Mesothelial cell of epicardium (in vitro differentiated cells): ENCODE measurements around the gene SPIRE2. TPM values are rescaled to one million over a fixed set of nuclear protein-coding genes. Genes with fewer than 3 reads are reported as not detected.

ENCODE experiments used
- DNase-seq, 2 experiments: peaks; one replicate each; pipeline ENCODE4 v3.0.0; 2021; ENCODE audit warnings: low spot score in 2 of 2; ENCODE audit not compliant: unreplicated experiment in 2 of 2
- H3K27ac Mint-ChIP-seq: 2 replicates; pipeline ENCODE4 v1.8.0; 2021; ENCODE audit warnings: mixed read lengths
- H3K27me3 Mint-ChIP-seq: 2 replicates; pipeline ENCODE4 v1.8.0; 2021; ENCODE audit warnings: low read depth, mixed read lengths
- H3K36me3 Mint-ChIP-seq: 2 replicates; pipeline ENCODE4 v1.8.0; 2021; ENCODE audit warnings: mixed read lengths
- H3K4me1 Mint-ChIP-seq: 2 replicates; pipeline ENCODE4 v1.8.0; 2021; ENCODE audit warnings: mixed read lengths
- H3K4me3 Mint-ChIP-seq: 2 replicates; pipeline ENCODE4 v1.8.0; 2021; ENCODE audit warnings: mild to moderate bottlenecking, moderate library complexity, mixed read lengths
- H3K9me3 Mint-ChIP-seq: 2 replicates; pipeline ENCODE4 v1.8.0; 2021; ENCODE audit warnings: mixed read lengths
- CTCF ChIP-seq: fragments of 200-600 bp; sonication (generic); IDR thresholded peaks from one replicate; pipeline ENCODE4 v1.5.0; 2021; ENCODE audit warnings: antibody characterized with exemption; ENCODE audit not compliant: unreplicated experiment
- total RNA-seq: library from RNA; stranded (reverse); gene quantifications from 3 replicates; pipeline ENCODE4 v1.2.1, GENCODE V29; 2021

The SPIRE2 gene
- total RNA-seq, 1 donor from 2014 or later, result 6.8 TPM

DNA sequence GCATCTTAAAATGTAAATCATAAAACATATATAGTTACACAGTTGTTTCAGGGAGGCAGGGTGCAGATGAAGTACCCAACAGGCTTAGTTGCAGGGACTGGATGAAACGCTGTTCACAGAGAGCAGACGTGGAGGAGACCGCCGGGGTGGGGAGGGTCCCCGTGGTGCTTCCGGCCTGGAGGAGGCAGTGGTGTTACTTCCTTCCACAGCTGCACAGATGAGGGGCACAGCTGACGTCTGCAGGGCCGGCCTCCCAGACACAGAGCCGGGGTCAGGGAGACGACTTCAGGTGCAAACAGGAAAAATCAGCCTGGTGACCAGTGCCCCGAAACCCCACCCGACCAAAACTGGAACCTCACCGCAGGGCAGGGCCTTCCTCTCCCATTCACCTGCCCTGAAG lies 17.1 kb downstream of the SPIRE2 start:
- TF ChIP-seq CTCF, result no peak
- no peak overlapping the region for H3K4me3 Mint-ChIP-seq
- DNase-seq, result no peak
- peaks cover 10% of the 10 kb centered on the region for H3K4me1 Mint-ChIP-seq
- H3K9me3 Mint-ChIP-seq, result no peaks in the 10 kb centered on the region
- H3K36me3 Mint-ChIP-seq, result peaks cover 3% of the 10 kb centered on the region
- H3K27me3 Mint-ChIP-seq, result no peaks in the 10 kb centered on the region
- H3K27ac Mint-ChIP-seq, result no peak overlapping the region

GRCh38 chr16:89847051-89847939 lies 19.0 kb downstream of the SPIRE2 start:
- Mint-ChIP-seq H3K36me3 (peaks cover 3% of the 10 kb centered on the region), H3K27ac (peak overlapping the region; percentile 64), H3K27me3 (no peaks in the 10 kb centered on the region), H3K4me3 (no peak overlapping the region), H3K4me1 (peaks cover 10% of the 10 kb centered on the region), H3K9me3 (no peaks in the 10 kb centered on the region)
- TF ChIP-seq CTCF, result no peak
- DNase-seq, result no peak

DNA sequence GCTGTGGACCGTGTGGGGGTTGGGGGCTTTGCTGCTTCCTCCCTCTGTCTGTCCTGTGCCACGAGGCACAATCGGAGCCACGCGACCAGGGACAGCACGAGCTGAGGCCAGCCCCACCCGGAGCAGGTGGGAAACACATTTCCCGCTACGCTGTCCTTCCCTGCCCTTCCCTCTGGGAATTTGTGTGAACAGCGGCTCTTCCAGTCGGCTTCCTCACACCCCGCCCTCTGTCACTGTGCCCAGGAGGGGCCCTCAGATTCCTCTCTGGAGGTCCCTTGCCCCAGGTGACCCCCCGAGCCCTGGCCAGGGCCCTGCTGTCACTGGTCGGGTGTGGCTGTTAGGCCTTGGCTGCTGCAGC lies 19.6 kb downstream of the SPIRE2 start:
- peak overlapping the region; percentile 64 for H3K27ac Mint-ChIP-seq
- H3K27me3 Mint-ChIP-seq, result no peaks in the 10 kb centered on the region
- no peak overlapping the region for H3K4me3 Mint-ChIP-seq
- H3K36me3 Mint-ChIP-seq, result peaks cover 3% of the 10 kb centered on the region
- TF ChIP-seq CTCF, result no peak
- H3K9me3 Mint-ChIP-seq, result no peaks in the 10 kb centered on the region
- DNase-seq, result no peak
- H3K4me1 Mint-ChIP-seq, result peaks cover 5% of the 10 kb centered on the region

GRCh38 chr16:89848974-89849373 lies 20.7 kb downstream of the SPIRE2 start:
- H3K27ac Mint-ChIP-seq, result no peak overlapping the region
- H3K27me3 Mint-ChIP-seq, result no peaks in the 10 kb centered on the region
- no peaks in the 10 kb centered on the region for H3K9me3 Mint-ChIP-seq
- no peak for DNase-seq
- peaks cover 4% of the 10 kb centered on the region for H3K4me1 Mint-ChIP-seq
- H3K4me3 Mint-ChIP-seq, result no peak overlapping the region
- peaks cover 3% of the 10 kb centered on the region for H3K36me3 Mint-ChIP-seq
- TF ChIP-seq CTCF, result no peak

DNA sequence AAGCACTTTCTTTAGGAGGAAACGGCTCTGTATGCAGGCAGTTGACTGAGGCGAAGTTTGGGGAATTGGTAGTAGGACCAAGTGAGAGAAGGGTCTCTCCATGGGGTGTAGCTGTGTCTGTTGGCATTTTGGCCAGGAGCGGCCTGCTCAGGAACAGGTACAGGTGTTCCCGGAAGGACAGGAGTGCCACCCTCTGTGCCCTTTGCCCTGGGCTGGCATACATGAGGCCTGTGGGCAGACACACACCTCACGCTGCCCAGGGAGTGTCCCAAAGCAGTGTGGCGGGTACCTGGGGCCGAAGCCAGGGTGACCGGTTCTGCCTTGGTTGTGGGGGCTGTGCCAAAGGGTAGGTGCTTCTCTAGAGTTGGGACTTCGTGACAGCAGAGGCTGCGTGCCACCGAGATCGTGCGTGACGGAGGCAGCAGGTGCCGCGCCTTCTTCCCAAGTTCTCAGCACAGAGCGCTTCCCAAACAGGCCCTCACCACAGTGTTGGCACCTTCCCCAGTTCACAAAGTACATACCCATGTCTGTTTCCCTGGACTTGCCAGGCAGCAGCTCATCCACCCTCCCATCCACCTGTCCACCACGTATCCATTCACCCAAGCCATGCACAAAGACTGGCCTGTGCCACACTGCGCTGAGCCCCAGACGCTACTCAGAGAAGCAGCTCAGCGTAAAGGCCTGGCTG lies 25.2 kb downstream of the SPIRE2 start:
- H3K9me3 Mint-ChIP-seq, result no peaks in the 10 kb centered on the region
- no peak overlapping the region for H3K27ac Mint-ChIP-seq
- DNase-seq, result no peak
- no peaks in the 10 kb centered on the region for H3K27me3 Mint-ChIP-seq
- H3K4me1 Mint-ChIP-seq, result no peaks in the 10 kb centered on the region
- no peak for TF ChIP-seq CTCF
- peaks cover 3% of the 10 kb centered on the region for H3K36me3 Mint-ChIP-seq
- H3K4me3 Mint-ChIP-seq, result no peak overlapping the region
